Gastrocnemius medialis (tissue), 4 donors: ENCODE measurements around the gene ACSS2. TPM values are rescaled to one million over a fixed set of nuclear protein-coding genes. Genes with fewer than 3 reads are reported as not detected.
"Not testable (repeated sequence)": the region's sequence is repeated elsewhere in the genome, so short reads cannot be mapped to it uniquely, and the experiment has no call there.

Experiments
- ATAC-seq, 2 donors: fragments of 150-250 bp; one replicate each; pipeline ENCODE4 v1.9.1; 2016
- DNase-seq, 2 donors: peaks; one replicate each; pipeline ENCODE4 v3.0.0-alpha.2; 2019
- H3K27ac ChIP-seq, 4 donors: fragments of 200-600 bp; sonication (generic); 1 replicate in 1 of 4; 2 replicates in 3 of 4; pipeline ENCODE4 v1.5.1; 2016 to 2018; ENCODE audit warnings: mild to moderate bottlenecking in 2 of 4, moderate library complexity in 1 of 4
- H3K27me3 ChIP-seq, 3 donors: fragments of 200-600 bp; sonication (generic) in 2 of 3; 1 replicate in 1 of 3; 2 replicates in 2 of 3; pipeline versions ENCODE4 v1.5.1 to v1.6.0; 2016 to 2019; ENCODE audit warnings: mild to moderate bottlenecking in 1 of 3, moderate library complexity in 1 of 3
- H3K36me3 ChIP-seq, 2 donors: fragments of 200-600 bp; sonication (generic) in 1 of 2; one replicate each; pipeline ENCODE4 v1.5.1; 2017 to 2018
- H3K4me1 ChIP-seq, 2 donors: fragments of 200-600 bp; sonication (generic) in 1 of 2; one replicate each; pipeline ENCODE4 v1.5.1; 2016 to 2017; ENCODE audit warnings: mild to moderate bottlenecking in 2 of 2
- H3K4me3 ChIP-seq, 4 donors: fragments of 200-600 bp; sonication (generic) in 3 of 4; 1 replicate in 1 of 4; 2 replicates in 3 of 4; pipeline ENCODE4 v1.5.1; 2016 to 2019; ENCODE audit warnings: mild to moderate bottlenecking in 2 of 4
- H3K9me3 ChIP-seq, 3 donors: fragments of 200-600 bp; sonication (generic) in 2 of 3; 1 replicate in 1 of 3; 2 replicates in 2 of 3; pipeline ENCODE4 v1.5.1; 2016 to 2019
- CTCF ChIP-seq, 5 experiments: fragments of 450-650 bp in 3 of 5; fragments of 200-600 bp in 2 of 5; sonication (generic) in 2 of 5; IDR thresholded peaks in 4 of 5; conservative IDR thresholded peaks in 1 of 5; 1 replicate in 4 of 5; 2 replicates in 1 of 5; pipeline ENCODE4 v1.5.1; 2016 to 2019; ENCODE audit warnings: antibody characterized with exemption in 5 of 5, mild to moderate bottlenecking in 3 of 5, moderate library complexity in 3 of 5
- POLR2A ChIP-seq, 2 donors: fragments of 450-650 bp; IDR thresholded peaks; one replicate each; pipeline ENCODE4 v1.6.1; 2017; ENCODE audit warnings: antibody characterized with exemption in 2 of 2, mild to moderate bottlenecking in 2 of 2, moderate library complexity in 2 of 2
- in situ Hi-C, 4 donors: fragments of 200-750 bp; cut with MboI; loops; one replicate each; pipeline versions ENCODE4 v1.15.0 to v1.8.0; 2017; ENCODE audit warnings: low sequenced_read_pairs in 4 of 4
- intact Hi-C: fragments of 100-400 bp; cut with DNase I; formaldehyde crosslinking; loops from one replicate; pipeline ENCODE4 v1.15.1; 2023; ENCODE audit warnings: low total_unique reads
- total RNA-seq, 4 donors: library from RNA; depleted of rRNA; stranded (reverse); fragments of >200 nt; gene quantifications; one replicate each; pipeline versions ENCODE4 v1.1.0 to v1.2.3, GENCODE V29; 2016

Gene ACSS2
- total RNA-seq, 4 donors from 2014 or later = 70.5 to 94.7 (median 88.1) TPM

DNA sequence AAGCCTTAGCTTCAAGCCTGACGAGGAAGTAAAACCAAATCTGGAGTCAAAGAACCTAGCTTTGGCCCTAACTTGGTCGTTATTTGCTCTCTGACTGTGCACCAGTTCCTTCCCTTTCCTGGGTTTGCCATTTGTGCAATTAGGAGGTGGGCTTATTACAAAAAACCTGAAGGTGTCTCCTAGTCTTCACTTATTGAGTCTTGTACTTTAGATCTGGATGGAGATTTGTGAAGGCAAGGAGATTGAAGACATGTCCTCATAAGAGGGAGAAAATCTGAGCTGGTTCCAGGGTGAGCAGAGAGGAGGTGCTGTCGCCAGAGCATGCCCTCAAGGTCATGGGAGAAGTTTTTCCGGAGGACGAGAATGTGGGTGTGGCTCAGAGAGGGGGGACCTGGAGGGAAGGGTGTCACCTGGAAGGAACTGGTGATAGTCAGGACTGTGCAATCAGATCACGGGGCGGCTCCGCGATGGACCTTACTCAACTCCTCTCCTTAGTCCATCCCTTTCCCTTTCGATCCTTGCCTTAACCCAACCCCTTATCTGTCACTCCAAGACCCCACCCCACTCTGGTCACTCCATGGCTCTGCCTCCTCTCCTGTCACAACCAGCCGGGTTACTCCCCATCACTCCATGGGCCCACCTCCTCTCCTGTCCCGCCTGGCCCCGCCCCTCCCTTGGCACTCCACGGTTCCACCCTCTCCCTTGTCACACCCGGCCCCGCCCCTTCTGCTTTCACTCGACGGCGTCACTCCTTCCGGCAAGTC is 588 bp upstream of the ACSS2 start:
- peak overlapping the region; percentile 32 to 92 (median 74) for H3K4me3 ChIP-seq
- peaks cover 47 to 56% of the 10 kb centered on the region in 2 donors for H3K4me1 ChIP-seq
- in situ Hi-C loops = loop anchor here in 1 of 4 donors (10.0 kb wide), 1 partner anchor 219 kb away; the partner anchor contains the start of gene TRPC4AP
- ATAC-seq = peak in 1 of 2 donors; percentile 49
- no peaks in the 10 kb centered on the region for H3K27me3 ChIP-seq
- H3K36me3 ChIP-seq = no peaks in the 10 kb centered on the region
- intact Hi-C loops = loop anchor here (1.0 kb wide), 1 partner anchor 79 kb away; the partner anchor contains the start of genes GSS and MYH7B
- DNase-seq = peak; percentile 98 to 99
- no peak for TF ChIP-seq POLR2A (IDR thresholded peaks at IDR 0.05)
- TF ChIP-seq CTCF (IDR thresholded peaks at IDR 0.05 in 4 of 5, conservative IDR thresholded peaks at IDR 0.05 in 1 of 5) = no peak
- H3K9me3 ChIP-seq = no peaks in the 10 kb centered on the region
- peak overlapping the region; percentile 87 to 97 (median 96) for H3K27ac ChIP-seq

DNA sequence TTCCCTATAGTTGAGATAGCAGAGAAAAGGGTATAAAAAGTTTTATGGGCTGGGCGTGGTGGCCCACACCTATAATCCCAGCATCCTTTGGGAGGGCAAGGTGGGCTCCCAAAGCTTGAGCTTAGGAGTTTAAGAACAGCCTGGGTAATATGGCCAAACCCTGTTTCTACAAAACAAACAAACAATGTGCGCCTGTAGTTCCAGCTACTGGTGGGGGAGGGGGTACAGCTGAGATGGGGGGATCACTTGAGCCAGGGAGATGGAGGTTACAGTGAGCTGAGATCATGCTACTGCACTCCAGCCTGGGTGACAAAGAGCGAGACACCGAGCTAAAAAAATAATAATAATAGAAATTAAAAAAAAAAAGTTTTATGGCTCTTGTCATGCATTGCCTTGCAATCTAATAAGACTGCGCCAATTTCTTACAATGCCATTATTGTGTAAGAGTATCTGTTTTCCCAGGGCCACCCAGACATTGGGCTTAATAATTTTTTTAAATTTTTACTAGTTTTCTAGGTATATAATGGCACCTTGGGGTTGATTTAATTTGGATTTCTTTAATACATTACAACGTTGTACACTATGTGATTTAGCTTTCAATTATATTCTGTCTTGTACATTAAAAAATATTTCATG is 3.9 kb downstream of the ACSS2 start:
- Histone ChIP-seq H3K9me3 (no peaks in the 10 kb centered on the region), H3K36me3 (peaks cover 0 to 22% of the 10 kb centered on the region in 2 donors), H3K4me1 (peaks cover 32 to 38% of the 10 kb centered on the region in 2 donors), H3K27ac (peak overlapping the region; percentile 20 to 72 (median 42)), H3K4me3 (no peak overlapping the region), H3K27me3 (no peaks in the 10 kb centered on the region)
- in situ Hi-C loops (no loop called here), intact Hi-C loops (no loop called here)
- DNase-seq (no peak), ATAC-seq (no peak)
- TF ChIP-seq POLR2A (IDR thresholded peaks at IDR 0.05) = no peak
- no peak for TF ChIP-seq CTCF (IDR thresholded peaks at IDR 0.05 in 4 of 5, conservative IDR thresholded peaks at IDR 0.05 in 1 of 5)

GRCh38 chr20:34880971-34881370 is 4.6 kb downstream of the ACSS2 start:
- in situ Hi-C loops, H3K27me3 ChIP-seq, H3K9me3 ChIP-seq, ATAC-seq, H3K4me3 ChIP-seq, DNase-seq, intact Hi-C loops: not testable (repeated sequence)
- Histone ChIP-seq H3K36me3 (peaks cover 0 to 28% of the 10 kb centered on the region in 2 donors), H3K4me1 (peaks cover 27 to 39% of the 10 kb centered on the region in 2 donors), H3K27ac (peak overlapping the region; percentile 20 to 72 (median 42))

DNA sequence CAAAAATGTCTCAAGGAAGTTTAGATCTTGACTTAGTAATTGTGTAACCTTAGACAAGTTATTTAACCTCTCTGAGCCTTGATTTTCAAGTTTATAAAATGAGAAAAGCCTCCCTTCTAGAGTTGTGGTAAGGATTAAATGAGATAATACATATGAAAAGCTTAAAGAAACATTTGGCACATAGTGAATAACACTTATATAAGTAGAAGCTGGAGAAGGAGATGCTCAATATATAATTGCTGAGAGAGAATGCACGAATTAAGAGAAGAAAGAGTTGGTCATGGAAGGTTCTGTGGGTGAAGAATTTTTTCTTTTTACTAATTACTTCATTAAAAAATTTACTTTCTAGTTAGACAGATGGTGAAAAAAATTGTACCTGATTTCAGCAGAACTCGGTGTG is 5.3 kb downstream of the ACSS2 start:
- in situ Hi-C loops (no loop called here), intact Hi-C loops (no loop called here)
- no peaks in the 10 kb centered on the region for H3K9me3 ChIP-seq
- no peak for DNase-seq
- ATAC-seq = no peak
- peaks cover 34 to 45% of the 10 kb centered on the region in 2 donors for H3K4me1 ChIP-seq
- H3K4me3 ChIP-seq = no peak overlapping the region
- H3K36me3 ChIP-seq = peaks cover 0 to 34% of the 10 kb centered on the region in 2 donors
- no peaks in the 10 kb centered on the region for H3K27me3 ChIP-seq
- TF ChIP-seq POLR2A (IDR thresholded peaks at IDR 0.05) = no peak
- TF ChIP-seq CTCF (IDR thresholded peaks at IDR 0.05 in 4 of 5, conservative IDR thresholded peaks at IDR 0.05 in 1 of 5) = no peak
- H3K27ac ChIP-seq = peak overlapping the region in 3 of 4 donors; percentile 46 to 66 (median 62)

DNA sequence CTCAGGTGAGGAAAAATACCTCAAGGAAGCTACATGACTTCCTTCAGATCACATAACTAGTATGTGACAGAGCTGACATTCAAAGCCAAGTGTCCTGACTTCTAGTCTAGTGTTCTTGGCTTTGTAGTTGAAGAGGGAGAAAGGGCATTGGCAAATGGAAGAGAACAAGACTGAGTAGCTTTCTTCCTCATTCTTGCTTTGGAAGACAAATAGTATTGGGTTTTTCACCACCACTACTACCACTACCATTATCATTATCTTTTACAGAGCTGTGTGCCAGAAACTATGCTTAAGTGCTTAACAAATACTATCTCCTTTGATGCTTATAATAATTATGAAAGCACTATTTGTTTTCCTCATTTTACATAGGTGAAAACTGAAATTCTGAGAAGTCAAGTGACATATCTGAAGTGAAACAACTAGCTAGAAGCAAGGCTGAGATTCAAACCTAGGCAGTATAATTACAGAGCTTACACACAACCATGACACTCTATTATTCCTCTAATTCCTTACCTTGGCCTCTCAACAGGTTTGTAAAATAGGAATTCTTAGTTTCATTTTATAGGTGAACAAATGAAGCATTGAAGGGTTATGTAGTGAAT is 6.8 kb downstream of the ACSS2 start:
- H3K27ac ChIP-seq = peak overlapping the region; percentile 18 to 66 (median 54)
- H3K36me3 ChIP-seq = peaks cover 0 to 35% of the 10 kb centered on the region in 2 donors

More for the DNA sequence above, 6.8 kb downstream of the ACSS2 start:
- Histone ChIP-seq H3K9me3 (no peaks in the 10 kb centered on the region), H3K27me3 (no peaks in the 10 kb centered on the region), H3K4me1 (peaks cover 39 to 42% of the 10 kb centered on the region in 2 donors), H3K4me3 (no peak overlapping the region)
- no peak for DNase-seq
- in situ Hi-C loops (no loop called here), intact Hi-C loops (no loop called here)
- peak in 1 of 2 donors; percentile 30 for ATAC-seq
- TF ChIP-seq CTCF (IDR thresholded peaks at IDR 0.05 in 4 of 5, conservative IDR thresholded peaks at IDR 0.05 in 1 of 5) = no peak
